Thyroid gland (tissue), 4 donors: ENCODE results near the gene NPR1. TPM values are rescaled to one million over a fixed set of nuclear protein-coding genes. Genes with fewer than 3 reads are reported as not detected.
A peak's percentile ranks its signal among the peaks of the same experiment; 100 is the strongest.

Experiments used
- DNase-seq, 2 donors: peaks; one replicate each; pipeline ENCODE4 v3.0.0-alpha.2; 2019
- H3K27ac ChIP-seq, 3 donors: fragments of 200-600 bp; sonication (generic); 1 replicate in 2 of 3; 2 replicates in 1 of 3; pipeline ENCODE4 v1.5.1; 2016 to 2019; ENCODE audit warnings: mild to moderate bottlenecking in 1 of 3, moderate library complexity in 1 of 3
- H3K27me3 ChIP-seq: fragments of 200-600 bp; sonication (generic); one replicate; pipeline ENCODE4 v1.5.1; 2019
- H3K36me3 ChIP-seq, 2 donors: fragments of 200-600 bp; sonication (generic); one replicate each; pipeline ENCODE4 v1.5.1; 2016 to 2019
- H3K4me1 ChIP-seq, 2 donors: fragments of 200-600 bp; sonication (generic); one replicate each; pipeline ENCODE4 v1.5.1; 2017 to 2019
- H3K4me3 ChIP-seq, 3 donors: fragments of 200-600 bp; sonication (generic); replicated peaks in 1 of 3; 1 replicate in 2 of 3; 2 replicates in 1 of 3; pipeline ENCODE4 v1.5.1; 2016; ENCODE audit warnings: mild to moderate bottlenecking in 1 of 3
- H3K9me3 ChIP-seq: fragments of 200-600 bp; sonication (generic); one replicate; pipeline ENCODE4 v1.5.1; 2017
- POLR2A ChIP-seq, 2 donors: fragments of 450-650 bp; IDR thresholded peaks; one replicate each; pipeline ENCODE4 v1.6.1; 2017; ENCODE audit warnings: antibody characterized with exemption in 2 of 2, mild to moderate bottlenecking in 2 of 2, moderate library complexity in 1 of 2
- WGBS, 2 donors: methylation state at CpG; one replicate each; pipeline ENCODE4 v1.1.5; 2017; 5-methylcytosine and 5-hydroxymethylcytosine counted together
- intact Hi-C: fragments of 100-400 bp; cut with DNase I; formaldehyde crosslinking; loops from one replicate; pipeline ENCODE4 v1.15.1; 2023
- total RNA-seq, 4 donors: library from RNA; depleted of rRNA; stranded (reverse); fragments of >200 nt; gene quantifications; one replicate each; pipeline ENCODE4 v1.2.3, GENCODE V29; 2016
- TF ChIP-seq, protein P1 (sequence below), 6 experiments: fragments of 200-600 bp in 3 of 6; fragments of 450-650 bp in 3 of 6; sonication (generic) in 3 of 6; IDR thresholded peaks; one replicate each; pipeline ENCODE4 v1.5.1; 2016 to 2019; ENCODE audit warnings: antibody characterized with exemption in 6 of 6, mild to moderate bottlenecking in 2 of 6, inconsistent platforms in 1 of 6, moderate library complexity in 1 of 6

NPR1 gene
- total RNA-seq, 4 donors from 2014 or later: 20.9 to 35.1 (median 30.0) TPM

DNA sequence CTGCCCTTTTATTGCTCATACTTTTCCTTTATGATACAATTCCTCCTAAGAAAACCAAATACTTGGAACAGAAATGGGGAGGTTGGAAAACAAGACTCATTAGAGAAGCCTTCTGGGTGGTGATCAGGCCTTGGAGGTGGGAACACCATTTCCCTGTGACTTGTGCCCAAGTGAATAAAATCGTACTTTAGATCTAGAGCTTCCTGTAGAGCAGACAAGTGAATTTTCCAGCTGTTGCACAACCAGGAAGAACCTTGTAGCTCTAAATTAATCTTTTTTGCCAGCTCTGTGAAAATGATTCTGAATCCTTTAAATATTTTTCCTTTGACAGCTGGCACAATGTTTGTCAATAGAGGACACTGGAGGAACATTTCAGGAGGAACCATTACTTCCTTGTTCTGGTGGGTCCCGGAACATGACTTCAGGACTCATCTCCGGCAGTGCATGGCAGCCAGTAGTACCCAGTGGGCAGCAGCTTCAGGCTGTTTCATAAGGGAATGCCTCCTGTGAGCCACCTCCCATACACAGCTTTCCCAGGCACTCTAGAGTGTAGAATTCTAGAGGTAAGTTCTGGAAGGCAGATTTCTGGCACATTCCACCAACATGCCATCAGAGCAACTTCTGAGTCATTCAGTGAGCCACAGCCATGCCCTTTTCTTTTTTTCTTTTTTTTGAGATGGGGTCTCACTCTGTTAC is 25.5 kb upstream of the NPR1 start:
- peak overlapping the region; percentile 1 to 55 (median 51) for H3K27ac ChIP-seq
- WGBS, 2 donors: 74 to 80% methylated on average over 3 of the region's 3 CpGs

DNA sequence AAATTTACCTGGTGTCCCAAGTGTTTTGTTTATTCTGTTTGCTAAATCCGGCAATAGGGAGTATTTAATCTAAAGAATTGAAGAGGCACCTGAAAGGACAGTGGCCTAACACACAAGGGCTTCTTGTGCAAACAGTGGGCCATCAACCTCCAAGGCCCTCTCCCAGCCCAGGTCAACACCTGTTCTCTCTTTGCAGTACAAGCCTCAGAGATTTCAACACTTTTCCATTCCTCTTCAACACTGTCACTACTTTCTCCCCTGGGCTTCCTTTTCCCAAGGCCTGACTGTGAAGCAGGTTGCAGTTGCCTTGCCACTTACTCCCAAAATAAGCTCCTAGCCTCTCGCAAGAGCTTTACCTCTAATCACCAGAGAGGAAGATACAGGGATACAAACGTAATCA is 23.2 kb upstream of the NPR1 start:
- H3K27ac ChIP-seq: no peak overlapping the region
- peaks cover 8 to 27% of the 10 kb centered on the region in 2 donors for H3K4me1 ChIP-seq
- WGBS, 2 donors: 87 to 90% methylated on average over 3 of the region's 3 CpGs
- no peak for DNase-seq
- no peaks in the 10 kb centered on the region for H3K9me3 ChIP-seq
- no peak overlapping the region for H3K4me3 ChIP-seq
- H3K27me3 ChIP-seq: no peaks in the 10 kb centered on the region
- TF ChIP-seq POLR2A (IDR thresholded peaks at IDR 0.05): no peak
- TF ChIP-seq, protein P1, sequence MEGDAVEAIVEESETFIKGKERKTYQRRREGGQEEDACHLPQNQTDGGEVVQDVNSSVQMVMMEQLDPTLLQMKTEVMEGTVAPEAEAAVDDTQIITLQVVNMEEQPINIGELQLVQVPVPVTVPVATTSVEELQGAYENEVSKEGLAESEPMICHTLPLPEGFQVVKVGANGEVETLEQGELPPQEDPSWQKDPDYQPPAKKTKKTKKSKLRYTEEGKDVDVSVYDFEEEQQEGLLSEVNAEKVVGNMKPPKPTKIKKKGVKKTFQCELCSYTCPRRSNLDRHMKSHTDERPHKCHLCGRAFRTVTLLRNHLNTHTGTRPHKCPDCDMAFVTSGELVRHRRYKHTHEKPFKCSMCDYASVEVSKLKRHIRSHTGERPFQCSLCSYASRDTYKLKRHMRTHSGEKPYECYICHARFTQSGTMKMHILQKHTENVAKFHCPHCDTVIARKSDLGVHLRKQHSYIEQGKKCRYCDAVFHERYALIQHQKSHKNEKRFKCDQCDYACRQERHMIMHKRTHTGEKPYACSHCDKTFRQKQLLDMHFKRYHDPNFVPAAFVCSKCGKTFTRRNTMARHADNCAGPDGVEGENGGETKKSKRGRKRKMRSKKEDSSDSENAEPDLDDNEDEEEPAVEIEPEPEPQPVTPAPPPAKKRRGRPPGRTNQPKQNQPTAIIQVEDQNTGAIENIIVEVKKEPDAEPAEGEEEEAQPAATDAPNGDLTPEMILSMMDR (IDR thresholded peaks at IDR 0.05): no peak
- H3K36me3 ChIP-seq: no peaks in the 10 kb centered on the region
- intact Hi-C loops: no loop called here

More for the DNA sequence above, 25.5 kb upstream of the NPR1 start:
- intact Hi-C loops: no loop called here
- Histone ChIP-seq H3K36me3 (no peaks in the 10 kb centered on the region), H3K9me3 (no peaks in the 10 kb centered on the region), H3K4me1 (peaks cover 9 to 31% of the 10 kb centered on the region in 2 donors), H3K27me3 (no peaks in the 10 kb centered on the region), H3K4me3 (no peak overlapping the region)
- TF ChIP-seq, protein P1 (IDR thresholded peaks at IDR 0.05): no peak
- DNase-seq: peak; percentile 46 to 66

DNA sequence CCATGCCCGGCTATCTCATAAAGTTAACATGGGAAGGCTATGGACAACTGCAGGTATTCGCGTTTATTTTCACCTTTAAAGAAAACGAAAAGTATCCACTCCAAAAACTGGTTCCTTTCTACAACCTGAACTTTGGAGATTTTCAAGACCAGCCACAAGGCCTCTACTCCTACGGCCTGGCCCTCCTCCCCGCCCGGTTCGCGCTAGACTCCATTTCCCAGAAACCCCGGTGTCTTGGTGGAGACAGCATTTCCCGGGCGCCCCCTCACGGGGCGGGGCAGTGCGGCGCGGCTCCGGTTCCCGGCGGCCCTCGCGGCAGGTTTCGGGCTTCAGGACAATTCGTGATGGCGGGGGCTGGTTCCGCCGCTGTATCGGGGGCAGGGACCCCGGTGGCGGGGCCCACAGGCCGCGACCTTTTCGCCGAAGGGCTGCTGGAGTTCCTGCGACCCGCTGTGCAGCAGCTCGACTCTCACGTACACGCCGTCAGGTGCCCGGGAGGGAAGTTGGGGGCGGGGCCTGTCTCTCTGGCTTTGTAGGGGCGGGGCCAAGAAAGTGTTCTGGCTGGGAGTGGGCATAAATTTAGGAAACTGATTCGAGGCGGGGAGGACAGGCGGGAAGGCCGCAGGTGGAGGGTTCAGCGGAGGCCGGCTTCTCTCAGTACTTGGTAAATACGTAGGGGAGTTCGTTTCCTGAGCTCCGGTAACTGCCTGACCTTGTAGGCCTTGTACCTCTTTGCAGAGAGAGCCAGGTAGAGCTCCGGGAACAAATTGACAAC is 19.9 kb upstream of the NPR1 start, which contains the start of gene SNAPIN:
SNAPIN (plus strand) TSS at position 304 of the 775 bp plus-strand sequence; CDS start at position 345, 41 bp downstream.
- Histone ChIP-seq H3K4me3 (peak within 1 kb of the TSS; percentile 56 to 77 (median 59)), H3K9me3 (no peaks in the 10 kb centered on the region), H3K27ac (peak within 1 kb of the TSS; percentile 95 to 97 (median 96)), H3K4me1 (peaks cover 8 to 16% of the 10 kb centered on the region in 2 donors), H3K27me3 (no peaks in the 10 kb centered on the region), H3K36me3 (peaks cover 28 to 31% of the 10 kb centered on the region in 2 donors)
- intact Hi-C loops: no loop called here
- TF ChIP-seq POLR2A (IDR thresholded peaks at IDR 0.05): peak; percentile 2 to 72
- TF ChIP-seq, protein P1 (IDR thresholded peaks at IDR 0.05): peak in 1 of 6 experiments; percentile 21
- peak; percentile 93 for DNase-seq
- 5% methylated on average over 27 to 31 of the region's 53 CpGs for WGBS, 2 donors

DNA sequence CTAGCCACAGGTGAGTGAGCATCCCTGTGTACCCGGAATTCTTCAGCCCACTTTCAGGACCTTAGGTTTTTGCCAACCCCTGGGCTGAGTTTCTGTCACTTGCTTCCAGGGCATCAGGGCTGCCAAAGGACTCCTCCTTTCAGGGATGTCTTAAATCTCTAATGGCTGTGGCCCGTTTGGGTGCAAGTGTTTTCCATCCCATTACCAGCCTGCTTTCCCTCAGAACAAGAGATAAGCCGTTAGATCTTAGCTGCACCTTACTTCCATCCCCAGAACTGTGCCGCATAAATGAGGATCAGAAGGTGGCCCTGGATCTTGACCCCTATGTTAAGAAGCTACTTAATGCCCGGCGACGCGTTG is 19.3 kb upstream of the NPR1 start:
- Histone ChIP-seq H3K27ac (peak overlapping the region; percentile 95 to 97 (median 96)), H3K9me3 (no peaks in the 10 kb centered on the region), H3K4me1 (peaks cover 8 to 16% of the 10 kb centered on the region in 2 donors), H3K36me3 (peaks cover 33 to 36% of the 10 kb centered on the region in 2 donors), H3K27me3 (no peaks in the 10 kb centered on the region), H3K4me3 (peak overlapping the region; percentile 56 to 77 (median 59))
- DNase-seq: no peak
- intact Hi-C loops: no loop called here
- TF ChIP-seq, protein P1 (IDR thresholded peaks at IDR 0.05): no peak
- TF ChIP-seq POLR2A (IDR thresholded peaks at IDR 0.05): no peak
- WGBS, 2 donors: 16 to 28% methylated on average over 8 of the region's 8 CpGs
